Neutrophil (primary cell): ENCODE results near the gene FAM180A.
"Not testable (repeated sequence)": the region's sequence is repeated elsewhere in the genome, so short reads cannot be mapped to it uniquely, and the experiment has no call there.

Source experiments
- H3K27ac ChIP-seq: fragments of 200-600 bp; sonication (generic); 2 replicates; pipeline ENCODE4 v1.5.1; 2016; ENCODE audit warnings: mild to moderate bottlenecking, moderate library complexity
- H3K27me3 ChIP-seq: fragments of 200-600 bp; sonication (generic); 2 replicates; pipeline ENCODE4 v1.6.0; 2016; ENCODE audit warnings: mild to moderate bottlenecking
- H3K36me3 ChIP-seq: fragments of 200-600 bp; sonication (generic); 2 replicates; pipeline ENCODE4 v1.5.1; 2017
- H3K4me1 ChIP-seq, 2 experiments: fragments of 200-600 bp in 1 of 2; sonication (generic) in 1 of 2; 1 replicate in 1 of 2; 2 replicates in 1 of 2; pipeline versions ENCODE4 v1.5.1 to v1.6.1; 2013 to 2016; ENCODE audit warnings: low read depth in 1 of 2, low read length in 1 of 2, mild to moderate bottlenecking in 1 of 2, moderate library complexity in 1 of 2; ENCODE audit not compliant: control insufficient read depth in 1 of 2, insufficient read depth in 1 of 2
- H3K4me3 ChIP-seq, 2 experiments: fragments of 200-600 bp in 1 of 2; sonication (generic) in 1 of 2; 1 replicate in 1 of 2; 2 replicates in 1 of 2; pipeline ENCODE4 v1.5.1; 2013 to 2016; ENCODE audit warnings: low read depth in 1 of 2, low read length in 1 of 2, mild to moderate bottlenecking in 1 of 2, moderate library complexity in 1 of 2
- H3K9me3 ChIP-seq: fragments of 200-600 bp; sonication (generic); 2 replicates; pipeline ENCODE4 v1.5.1; 2016
- TF ChIP-seq, protein P1 (sequence below): fragments of 200-600 bp; sonication (generic); IDR thresholded peaks from 2 replicates; pipeline ENCODE4 v1.5.1; 2016; ENCODE audit warnings: antibody characterized with exemption

The FAM180A gene

GRCh38 chr7:135740889-135741288, 7.7 kb downstream of the FAM180A start:
- Histone ChIP-seq H3K27ac (no peak overlapping the region), H3K4me1 (no peaks in the 10 kb centered on the region), H3K27me3 (peaks cover 5% of the 10 kb centered on the region), H3K4me3 (no peak overlapping the region), H3K9me3 (no peaks in the 10 kb centered on the region), H3K36me3 (no peaks in the 10 kb centered on the region)
- TF ChIP-seq, protein P1, sequence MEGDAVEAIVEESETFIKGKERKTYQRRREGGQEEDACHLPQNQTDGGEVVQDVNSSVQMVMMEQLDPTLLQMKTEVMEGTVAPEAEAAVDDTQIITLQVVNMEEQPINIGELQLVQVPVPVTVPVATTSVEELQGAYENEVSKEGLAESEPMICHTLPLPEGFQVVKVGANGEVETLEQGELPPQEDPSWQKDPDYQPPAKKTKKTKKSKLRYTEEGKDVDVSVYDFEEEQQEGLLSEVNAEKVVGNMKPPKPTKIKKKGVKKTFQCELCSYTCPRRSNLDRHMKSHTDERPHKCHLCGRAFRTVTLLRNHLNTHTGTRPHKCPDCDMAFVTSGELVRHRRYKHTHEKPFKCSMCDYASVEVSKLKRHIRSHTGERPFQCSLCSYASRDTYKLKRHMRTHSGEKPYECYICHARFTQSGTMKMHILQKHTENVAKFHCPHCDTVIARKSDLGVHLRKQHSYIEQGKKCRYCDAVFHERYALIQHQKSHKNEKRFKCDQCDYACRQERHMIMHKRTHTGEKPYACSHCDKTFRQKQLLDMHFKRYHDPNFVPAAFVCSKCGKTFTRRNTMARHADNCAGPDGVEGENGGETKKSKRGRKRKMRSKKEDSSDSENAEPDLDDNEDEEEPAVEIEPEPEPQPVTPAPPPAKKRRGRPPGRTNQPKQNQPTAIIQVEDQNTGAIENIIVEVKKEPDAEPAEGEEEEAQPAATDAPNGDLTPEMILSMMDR = no peak

GRCh38 chr7:135737306-135737647, 11.3 kb downstream of the FAM180A start:
- H3K36me3 ChIP-seq, H3K9me3 ChIP-seq, H3K4me1 ChIP-seq, H3K27ac ChIP-seq, H3K4me3 ChIP-seq, H3K27me3 ChIP-seq: not testable (repeated sequence)

DNA sequence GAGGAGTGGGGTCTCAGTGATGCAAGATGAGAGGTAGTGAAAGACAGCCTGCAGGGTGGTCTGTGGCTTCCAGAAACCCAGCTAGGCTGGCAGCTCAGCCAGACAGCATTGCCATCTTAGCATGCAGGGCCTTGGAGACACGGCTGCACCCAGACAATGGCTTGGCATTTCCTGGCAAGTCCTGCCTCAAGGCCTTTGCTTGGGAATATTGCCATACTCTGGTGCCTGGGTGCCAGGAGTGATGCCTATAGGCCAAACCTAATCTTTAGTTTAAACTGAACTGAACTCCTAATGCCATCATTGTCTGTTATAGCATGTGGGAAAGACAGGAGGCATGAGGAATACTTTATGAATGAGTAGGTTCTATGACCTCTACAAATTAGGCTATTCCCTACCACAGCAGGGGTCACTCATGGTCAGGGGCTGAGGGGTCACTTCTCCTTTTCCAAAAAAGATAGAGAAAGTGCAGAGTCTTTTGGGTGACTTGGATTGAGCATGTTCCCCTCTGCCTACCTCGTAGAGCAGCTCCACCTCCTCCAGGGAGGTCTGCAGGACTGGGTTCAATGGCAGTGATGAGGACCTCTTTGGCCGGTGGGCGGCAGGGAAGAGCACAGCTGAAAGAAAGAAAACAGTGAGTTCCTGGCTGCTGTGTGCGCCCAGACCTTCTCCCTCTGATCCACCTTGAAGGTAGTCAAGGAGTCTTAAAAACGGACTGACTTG, 11.9 kb downstream of the FAM180A start:
- H3K4me1 ChIP-seq = no peaks in the 10 kb centered on the region
- H3K4me3 ChIP-seq = no peak overlapping the region
- TF ChIP-seq, protein P1 = no peak
- H3K27ac ChIP-seq = no peak overlapping the region
- no peaks in the 10 kb centered on the region for H3K9me3 ChIP-seq
- no peaks in the 10 kb centered on the region for H3K36me3 ChIP-seq
- no peaks in the 10 kb centered on the region for H3K27me3 ChIP-seq

DNA sequence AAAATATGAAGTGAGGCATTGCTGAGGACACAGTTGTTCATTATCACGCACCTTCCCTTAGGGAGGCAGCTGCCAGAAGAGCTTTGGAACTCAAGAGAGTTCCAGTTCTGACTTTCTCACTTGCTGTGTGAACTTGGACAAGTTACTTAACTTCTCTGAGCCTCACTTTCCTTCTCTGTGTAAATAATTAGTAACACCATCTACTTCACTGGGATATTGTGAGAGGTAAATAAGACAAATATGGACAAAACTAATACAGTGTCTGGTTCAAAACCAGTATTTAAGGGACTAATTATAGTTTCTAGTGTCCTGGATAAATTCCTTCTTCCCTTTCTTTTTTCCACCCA, 14.3 kb downstream of the FAM180A start:
- Histone ChIP-seq H3K27me3 (no peaks in the 10 kb centered on the region), H3K4me3 (no peak overlapping the region), H3K9me3 (no peaks in the 10 kb centered on the region), H3K36me3 (no peaks in the 10 kb centered on the region), H3K4me1 (no peaks in the 10 kb centered on the region), H3K27ac (no peak overlapping the region)
- TF ChIP-seq, protein P1 = no peak

DNA sequence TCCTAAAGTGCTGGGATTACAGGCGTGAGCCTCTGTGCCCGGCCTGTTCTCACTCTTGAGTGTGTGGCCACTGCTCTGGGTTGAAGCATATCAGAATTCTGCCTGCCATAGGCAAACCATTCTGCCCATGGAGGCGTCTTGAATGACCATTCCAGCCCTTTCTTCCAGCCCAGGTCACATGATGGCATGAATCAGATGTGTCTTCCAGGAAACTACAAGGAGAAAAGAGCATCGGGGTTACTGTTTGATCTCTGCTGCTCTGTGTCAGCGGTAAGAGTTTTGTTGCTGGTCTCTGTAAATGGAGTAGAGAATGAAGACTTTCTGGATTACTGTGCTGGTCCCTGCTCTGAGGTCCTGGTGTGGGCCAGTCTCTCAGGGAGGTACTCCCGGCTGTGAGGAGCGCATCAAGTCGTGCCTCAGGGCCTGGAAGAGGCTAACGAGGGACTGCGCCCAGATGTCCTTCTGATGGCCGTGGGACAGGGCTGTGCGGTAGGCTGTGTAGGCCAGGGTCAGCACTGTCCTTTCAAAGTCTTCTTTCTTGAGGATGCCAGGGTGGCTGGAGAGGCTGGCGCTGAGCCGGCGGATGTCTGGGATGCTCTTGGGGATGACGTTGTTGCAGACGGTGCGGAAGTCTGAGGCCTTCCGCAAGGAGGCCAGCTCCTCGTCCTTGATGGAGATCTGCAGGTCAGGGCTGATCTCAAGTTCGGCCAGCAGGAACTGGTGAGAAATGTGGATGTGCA, 14.8 kb downstream of the FAM180A start:
- TF ChIP-seq, protein P1 = no peak
- no peaks in the 10 kb centered on the region for H3K36me3 ChIP-seq

DNA sequence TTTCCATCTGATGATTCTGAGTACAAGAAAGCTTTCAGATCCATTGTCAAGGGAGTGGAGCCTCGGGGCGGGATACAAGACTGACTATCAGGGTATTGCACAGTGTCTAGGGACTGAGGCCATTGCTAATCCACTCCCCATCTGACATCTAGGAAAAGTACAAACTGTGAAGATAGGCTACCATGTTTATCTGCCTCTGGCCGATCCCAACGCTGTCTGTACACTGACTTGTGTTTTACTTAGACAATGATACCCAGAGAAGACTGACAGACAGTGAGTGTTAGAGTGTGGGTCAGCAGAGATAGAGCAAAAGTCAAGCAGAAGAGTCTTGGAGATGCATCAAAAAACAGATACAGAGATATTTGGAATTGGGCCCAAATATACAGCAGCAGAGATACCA, 17.5 kb downstream of the FAM180A start:
- TF ChIP-seq, protein P1 = no peak
- Histone ChIP-seq H3K27ac (no peak overlapping the region), H3K9me3 (no peaks in the 10 kb centered on the region), H3K36me3 (no peaks in the 10 kb centered on the region), H3K4me1 (no peaks in the 10 kb centered on the region), H3K27me3 (peaks cover 4% of the 10 kb centered on the region), H3K4me3 (no peak overlapping the region)

More for the DNA sequence above, 14.8 kb downstream of the FAM180A start:
- Histone ChIP-seq H3K27me3 (no peaks in the 10 kb centered on the region), H3K9me3 (no peaks in the 10 kb centered on the region), H3K27ac (no peak overlapping the region), H3K4me1 (no peaks in the 10 kb centered on the region), H3K4me3 (no peak overlapping the region)
